HCT116 (cell line): Measurements from ENCODE around the gene PROX1. TPM values are rescaled to one million over a fixed set of nuclear protein-coding genes. Genes with fewer than 3 reads are reported as not detected.

ENCODE experiments used
- ATAC-seq: fragments of 200-7000 bp; cut with Tn5 transposase; 2 replicates; pipeline ENCODE4 v1.9.1; 2020; ENCODE audit warnings: mild to moderate bottlenecking, moderate library complexity
- BruUV-seq: library from RNA; stranded (reverse); fragments of 400-500 nt; replicated peaks from 2 replicates; lab custom pipeline; 2021; lab: Mats Ljungman, UMichigan
- CTCF ChIA-PET: fragments of 300-600 bp; sonication (Branson Sonifier 250); formaldehyde crosslinking; loops from one replicate; lab custom pipeline; 2021; ENCODE audit warnings: antibody characterized with exemption; lab: Charles Lee
- POLR2A ChIA-PET: fragments of 300-600, 350-600 bp; sonication (Branson Sonifier 250); formaldehyde crosslinking; loops from one replicate; lab custom pipeline; 2021; ENCODE audit warnings: antibody characterized with exemption; lab: Charles Lee
- RAD21 ChIA-PET, 2 experiments: fragments of 300-600 bp; sonication (Branson Sonifier 250); formaldehyde crosslinking; loops; one replicate each; lab custom pipeline; 2023; ENCODE audit warnings: low total read pairs in 2 of 2; ENCODE audit not compliant: uncharacterized antibody in 2 of 2, unreplicated experiment in 2 of 2, low non-redundant PET in 1 of 2; lab: Charles Lee
- DNase-seq: peaks from one replicate; pipeline ENCODE4 v3.0.0-alpha.2; 2010; ENCODE audit warnings: low read depth, low spot score
- H2AFZ ChIP-seq: fragments of 200-600 bp; shearing (Covaris generic), sonication (generic); 2 replicates; pipeline ENCODE4 v1.6.1; 2017; ENCODE audit warnings: low read depth, mixed run types, mixed read lengths, antibody characterized with exemption, low read length; ENCODE audit not compliant: poor library complexity, severe bottlenecking
- H3K27ac ChIP-seq: 2 replicates; pipeline ENCODE4 v1.5.1; 2012; ENCODE audit warnings: low read depth, low read length
- H3K27me3 ChIP-seq: fragments of 200-600 bp; sonication (generic); 2 replicates; pipeline ENCODE4 v1.6.1; 2016; ENCODE audit warnings: mixed run types, low read length, mixed read lengths; ENCODE audit not compliant: insufficient read depth
- H3K36me3 ChIP-seq, 2 experiments: fragments of 200-500 bp in 1 of 2; fragments of 200-600 bp in 1 of 2; sonication (Bioruptor generic) in 1 of 2; sonication (generic) in 1 of 2; 2 replicates each; pipeline versions ENCODE4 v1.5.1 to v1.6.1; 2014 to 2016; ENCODE audit warnings: low read length in 2 of 2, inconsistent platforms in 1 of 2, mixed read lengths in 1 of 2, mixed run types in 1 of 2; ENCODE audit not compliant: insufficient read depth in 2 of 2, control insufficient read depth in 1 of 2
- H3K4me1 ChIP-seq, 2 experiments: fragments of 200-600 bp in 1 of 2; sonication (generic) in 1 of 2; 2 replicates each; pipeline versions ENCODE4 v1.5.1 to v1.6.1; 2012 to 2017; ENCODE audit warnings: low read length in 2 of 2, inconsistent platforms in 1 of 2, mild to moderate bottlenecking in 1 of 2, mixed read lengths in 1 of 2, mixed run types in 1 of 2, moderate library complexity in 1 of 2; ENCODE audit not compliant: insufficient read depth in 2 of 2, control insufficient read depth in 1 of 2
- H3K4me2 ChIP-seq: fragments of 200-600 bp; sonication (generic); 2 replicates; pipeline ENCODE4 v1.6.1; 2017; ENCODE audit warnings: mixed run types, low read length, mixed read lengths
- H3K4me3 ChIP-seq, 2 experiments: fragments of 200-600 bp in 1 of 2; sonication (generic) in 1 of 2; replicated peaks in 1 of 2; 2 replicates each; pipeline ENCODE4 v1.5.1; 2011 to 2016; ENCODE audit warnings: low read length in 2 of 2, control low read depth in 1 of 2, low read depth in 1 of 2, mild to moderate bottlenecking in 1 of 2, mixed read lengths in 1 of 2, mixed run types in 1 of 2
- H3K79me2 ChIP-seq: fragments of 200-600 bp; sonication (generic); 2 replicates; pipeline ENCODE4 v1.6.1; 2017; ENCODE audit warnings: mild to moderate bottlenecking, mixed run types, low read length, moderate library complexity, mixed read lengths; ENCODE audit not compliant: insufficient read depth
- H3K9ac ChIP-seq: fragments of 200-600 bp; sonication (generic); 2 replicates; pipeline ENCODE4 v1.6.1; 2016; ENCODE audit warnings: low read length, mixed read lengths
- H3K9me2 ChIP-seq: fragments of 200-600 bp; sonication (generic), shearing (Covaris generic); 2 replicates; pipeline ENCODE4 v1.6.1; 2017; ENCODE audit warnings: mixed run types, mild to moderate bottlenecking, moderate library complexity; ENCODE audit not compliant: insufficient read depth
- H3K9me3 ChIP-seq, 2 experiments: fragments of 200-500 bp in 1 of 2; fragments of 200-600 bp in 1 of 2; sonication (Bioruptor generic) in 1 of 2; sonication (generic) in 1 of 2; 2 replicates each; pipeline ENCODE4 v1.6.1; 2014 to 2017; ENCODE audit warnings: low read length in 2 of 2, mixed read lengths in 2 of 2, inconsistent platforms in 1 of 2, low read depth in 1 of 2, mild to moderate bottlenecking in 1 of 2, mixed run types in 1 of 2, moderate library complexity in 1 of 2; ENCODE audit not compliant: control insufficient read depth in 1 of 2, insufficient read depth in 1 of 2
- H4K20me1 ChIP-seq: fragments of 200-600 bp; sonication (generic), shearing (Covaris generic); 2 replicates; pipeline ENCODE4 v1.6.1; 2017; ENCODE audit warnings: mixed run types, mild to moderate bottlenecking, moderate library complexity; ENCODE audit not compliant: insufficient read depth
- EGR1 ChIP-seq: IDR thresholded peaks from 2 replicates; pipeline ENCODE4 v1.6.1; 2012; ENCODE audit warnings: low read depth
- ELF1 ChIP-seq: IDR thresholded peaks from 2 replicates; pipeline ENCODE4 v1.6.1; 2012; ENCODE audit warnings: low read depth, borderline replicate concordance
- EZH2 ChIP-seq: fragments of 200-600 bp; sonication (generic); IDR thresholded peaks from 2 replicates; pipeline ENCODE4 v1.6.1; 2017; ENCODE audit warnings: antibody characterized with exemption, mixed run types
- EZH2phosphoT487 ChIP-seq: fragments of 200-600 bp; IDR thresholded peaks from 2 replicates; pipeline ENCODE4 v1.6.1; 2018; ENCODE audit warnings: antibody characterized with exemption, borderline replicate concordance
- FOSL1 ChIP-seq: IDR thresholded peaks from 2 replicates; pipeline ENCODE4 v1.6.1; 2012; ENCODE audit warnings: low read depth
- JUND ChIP-seq: IDR thresholded peaks from 2 replicates; pipeline ENCODE4 v1.6.1; 2012
- POLR2A ChIP-seq: IDR thresholded peaks from 2 replicates; pipeline ENCODE4 v1.7.0; 2011; ENCODE audit warnings: borderline replicate concordance; ENCODE audit not compliant: insufficient read depth, insufficient read length; ENCODE audit errors: extremely low read depth
- REST ChIP-seq: IDR thresholded peaks from 2 replicates; pipeline ENCODE4 v1.6.1; 2012; ENCODE audit warnings: low read depth
- SP1 ChIP-seq: IDR thresholded peaks from 2 replicates; pipeline ENCODE4 v1.6.1; 2012; ENCODE audit warnings: low read depth
- YY1 ChIP-seq: IDR thresholded peaks from 2 replicates; pipeline ENCODE4 v1.6.1; 2011; ENCODE audit warnings: low read length, low read depth, moderate library complexity, mild to moderate bottlenecking; ENCODE audit not compliant: insufficient replicate concordance; ENCODE audit errors: extremely low read depth
- ZNF274 ChIP-seq: fragments of 200-500 bp; sonication (Bioruptor generic); IDR thresholded peaks from 2 replicates; pipeline ENCODE4 v1.6.1; 2014; ENCODE audit warnings: mild to moderate bottlenecking, low read depth, low read length, inconsistent platforms
- intact Hi-C: fragments of 100-400 bp; cut with micrococcal nuclease; formaldehyde crosslinking; loops from 2 replicates; pipeline ENCODE4 v1.10.0; 2022
- total RNA-seq: library from RNA; stranded (reverse); gene quantifications from one replicate; pipeline ENCODE4 v1.2.1, GENCODE V29; 2021; ENCODE audit not compliant: unreplicated experiment
- TF ChIP-seq, protein P1 (sequence below): IDR thresholded peaks from 2 replicates; pipeline ENCODE4 v1.6.1; 2012
- TF ChIP-seq, protein P2 (sequence below): IDR thresholded peaks from 2 replicates; pipeline ENCODE4 v1.6.1; 2012

Gene PROX1
- total RNA-seq, 1 experiment from 2014 or later: 0.22 TPM

DNA sequence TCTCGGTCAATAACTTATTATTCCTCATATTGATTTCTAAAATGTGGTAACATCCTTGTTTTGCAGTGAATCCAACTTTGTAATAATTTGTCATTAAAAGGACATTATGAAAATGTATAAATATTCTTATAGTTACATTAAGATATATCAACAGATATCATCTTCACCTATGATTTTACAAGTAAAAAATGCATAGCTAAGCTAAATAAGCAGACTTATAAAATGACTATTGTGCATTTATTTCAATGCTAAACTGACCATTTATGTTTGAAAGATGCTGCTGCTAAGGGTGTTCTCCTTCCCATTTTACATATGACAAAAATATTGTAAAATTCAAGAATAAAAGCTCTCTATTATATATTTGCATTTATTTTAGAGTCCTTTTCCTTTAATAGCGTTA, 7.8 kb downstream of the PROX1 start (continued):
- TF ChIP-seq YY1 (no peak), EZH2phosphoT487 (no peak), ELF1 (no peak), FOSL1 (no peak), POLR2A (no peak), JUND (no peak), EZH2 (no peak)
- TF ChIP-seq, protein P1, sequence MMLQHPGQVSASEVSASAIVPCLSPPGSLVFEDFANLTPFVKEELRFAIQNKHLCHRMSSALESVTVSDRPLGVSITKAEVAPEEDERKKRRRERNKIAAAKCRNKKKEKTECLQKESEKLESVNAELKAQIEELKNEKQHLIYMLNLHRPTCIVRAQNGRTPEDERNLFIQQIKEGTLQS: no peak
- TF ChIP-seq, protein P2, sequence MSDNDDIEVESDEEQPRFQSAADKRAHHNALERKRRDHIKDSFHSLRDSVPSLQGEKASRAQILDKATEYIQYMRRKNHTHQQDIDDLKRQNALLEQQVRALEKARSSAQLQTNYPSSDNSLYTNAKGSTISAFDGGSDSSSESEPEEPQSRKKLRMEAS: no peak

- H4K20me1 ChIP-seq: no peaks in the 10 kb centered on the region
- DNase-seq: no peak
- no peak for TF ChIP-seq EGR1
- TF ChIP-seq POLR2A: no peak
- no peak for TF ChIP-seq REST
- TF ChIP-seq ZNF274: no peak
- no peak for TF ChIP-seq SP1
- no peak for TF ChIP-seq EZH2
- TF ChIP-seq JUND: no peak
- TF ChIP-seq, all 23 proteins: peak for 0
- POLR2A ChIA-PET: no interaction called here
- H3K36me3 ChIP-seq: no peaks in the 10 kb centered on the region
- RAD21 ChIA-PET: no interaction called here
- no peak overlapping the region for H3K9ac ChIP-seq
- H3K27me3 ChIP-seq: 0 out of 2 replicates have a peak, but pooled peaks cover 12% of the 10 kb centered on the region
- H3K4me2 ChIP-seq: no peak overlapping the region
- H3K9me2 ChIP-seq: no peaks in the 10 kb centered on the region
- intact Hi-C loops: loop anchor here (5.0 kb wide), 1 partner anchor 49 kb away; no protein-coding TSS in a partner anchor
- BruUV-seq: no TSS peak
- H3K9me3 ChIP-seq: no peaks in the 10 kb centered on the region
- no peak overlapping the region for H3K27ac ChIP-seq
- H3K4me3 ChIP-seq: no peak overlapping the region
- no peak overlapping the region for H2AFZ ChIP-seq
- no peak for ATAC-seq
- no peaks in the 10 kb centered on the region for H3K4me1 ChIP-seq
- H3K79me2 ChIP-seq: no peaks in the 10 kb centered on the region
- CTCF ChIA-PET: no interaction called here
Observed at GRCh38 chr1:213996320-213997037, 8.7 kb downstream of the PROX1 start.
